HL-60 (cell line): ENCODE results near the gene GRIN2D.

Experiments used
- DNase-seq, 2 experiments: peaks; one replicate each; pipeline ENCODE4 v3.0.0-alpha.2; 2010 to 2020; ENCODE audit warnings: low read depth in 1 of 2, low spot score in 1 of 2
- H3K27ac ChIP-seq: fragments of 250-450 bp; sonication (Bioruptor Pico); replicated peaks from 2 replicates; pipeline ENCODE4 v1.5.1; 2020; ENCODE audit warnings: mild to moderate bottlenecking, moderate library complexity
- H3K27me3 ChIP-seq: fragments of 250-450 bp; sonication (Bioruptor Pico); 2 replicates; pipeline ENCODE4 v1.5.1; 2021; ENCODE audit warnings: mild to moderate bottlenecking, moderate library complexity; ENCODE audit not compliant: insufficient read depth, poor library complexity, severe bottlenecking
- H3K4me3 ChIP-seq: replicated peaks from 2 replicates; pipeline ENCODE4 v1.5.1; 2011; ENCODE audit warnings: mild to moderate bottlenecking, control low read depth, low read length; ENCODE audit not compliant: insufficient read depth
- GABPA ChIP-seq: IDR thresholded peaks from 2 replicates; pipeline ENCODE4 v1.6.1; 2012; ENCODE audit warnings: low read depth
- POLR2AphosphoS5 ChIP-seq: IDR thresholded peaks from 2 replicates; pipeline ENCODE4 v1.6.1; 2012; ENCODE audit warnings: low read depth
- REST ChIP-seq: IDR thresholded peaks from 2 replicates; pipeline ENCODE4 v1.6.1; 2012; ENCODE audit warnings: low read depth; ENCODE audit not compliant: insufficient replicate concordance
- SPI1 ChIP-seq: IDR thresholded peaks from 2 replicates; pipeline ENCODE4 v1.6.1; 2012; ENCODE audit warnings: low read depth, mild to moderate bottlenecking, borderline replicate concordance
- TF ChIP-seq, protein P1 (sequence below): IDR thresholded peaks from one replicate; pipeline ENCODE4 v1.5.1; 2011; ENCODE audit warnings: low read length, control low read depth, inconsistent platforms; ENCODE audit not compliant: insufficient read depth

GRIN2D gene

DNA sequence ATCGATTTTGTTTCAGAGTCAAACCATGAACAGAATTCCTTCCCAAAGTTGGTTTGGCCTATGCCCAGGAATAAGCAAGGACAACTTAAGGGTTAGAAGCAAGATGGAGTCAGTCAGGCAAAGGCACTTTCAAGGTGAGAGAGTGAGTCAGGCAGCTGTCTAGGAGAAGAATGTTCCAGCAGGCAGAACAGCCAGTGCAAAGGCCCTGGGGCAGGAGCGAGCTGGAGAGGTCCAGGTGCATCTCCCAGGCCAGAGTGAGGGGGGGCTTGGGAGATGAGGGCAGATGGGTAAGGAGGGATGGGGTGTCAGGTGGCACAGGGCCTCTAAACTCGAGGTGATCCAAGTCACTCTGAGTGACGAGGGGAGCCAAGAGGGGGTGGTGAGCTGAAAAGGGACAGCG is 43.1 kb downstream of the GRIN2D start:
- DNase-seq, result no peak
- TF ChIP-seq, protein P1, sequence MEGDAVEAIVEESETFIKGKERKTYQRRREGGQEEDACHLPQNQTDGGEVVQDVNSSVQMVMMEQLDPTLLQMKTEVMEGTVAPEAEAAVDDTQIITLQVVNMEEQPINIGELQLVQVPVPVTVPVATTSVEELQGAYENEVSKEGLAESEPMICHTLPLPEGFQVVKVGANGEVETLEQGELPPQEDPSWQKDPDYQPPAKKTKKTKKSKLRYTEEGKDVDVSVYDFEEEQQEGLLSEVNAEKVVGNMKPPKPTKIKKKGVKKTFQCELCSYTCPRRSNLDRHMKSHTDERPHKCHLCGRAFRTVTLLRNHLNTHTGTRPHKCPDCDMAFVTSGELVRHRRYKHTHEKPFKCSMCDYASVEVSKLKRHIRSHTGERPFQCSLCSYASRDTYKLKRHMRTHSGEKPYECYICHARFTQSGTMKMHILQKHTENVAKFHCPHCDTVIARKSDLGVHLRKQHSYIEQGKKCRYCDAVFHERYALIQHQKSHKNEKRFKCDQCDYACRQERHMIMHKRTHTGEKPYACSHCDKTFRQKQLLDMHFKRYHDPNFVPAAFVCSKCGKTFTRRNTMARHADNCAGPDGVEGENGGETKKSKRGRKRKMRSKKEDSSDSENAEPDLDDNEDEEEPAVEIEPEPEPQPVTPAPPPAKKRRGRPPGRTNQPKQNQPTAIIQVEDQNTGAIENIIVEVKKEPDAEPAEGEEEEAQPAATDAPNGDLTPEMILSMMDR, result no peak
- TF ChIP-seq GABPA, result no peak
- TF ChIP-seq REST, result no peak
- TF ChIP-seq POLR2AphosphoS5, result no peak
- TF ChIP-seq SPI1, result no peak
- Histone ChIP-seq H3K4me3 (no peak overlapping the region), H3K27ac (no peak overlapping the region), H3K27me3 (peaks cover 3% of the 10 kb centered on the region)

DNA sequence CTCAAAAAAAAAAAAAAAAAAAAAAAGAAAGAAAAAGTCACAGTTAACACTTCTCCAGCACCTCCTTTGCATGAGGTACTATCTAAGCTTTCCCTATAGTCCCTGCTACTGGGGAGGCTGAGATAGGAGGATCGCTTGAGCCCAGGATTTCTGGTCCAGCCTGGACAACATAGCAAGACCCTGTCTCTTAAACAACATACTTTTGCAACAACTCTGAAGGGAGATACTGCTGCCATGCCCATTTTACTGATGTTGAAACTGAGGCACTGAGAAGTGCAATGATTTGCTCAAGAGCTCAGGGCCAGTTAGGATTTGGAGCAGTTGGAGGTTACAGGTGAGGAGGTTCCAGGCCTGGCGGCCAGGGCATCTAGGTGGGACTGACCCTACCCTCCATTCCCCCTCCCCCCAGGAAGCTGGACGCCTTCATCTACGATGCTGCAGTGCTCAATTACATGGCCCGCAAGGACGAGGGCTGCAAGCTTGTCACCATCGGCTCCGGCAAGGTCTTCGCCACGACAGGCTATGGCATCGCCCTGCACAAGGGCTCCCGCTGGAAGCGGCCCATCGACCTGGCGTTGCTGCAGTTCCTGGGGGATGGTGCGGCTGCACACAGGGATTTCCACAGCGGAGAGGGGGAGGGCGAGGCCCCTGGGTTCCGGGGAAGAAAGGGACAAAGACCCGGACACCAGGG is 48.0 kb downstream of the GRIN2D start:
- Histone ChIP-seq H3K27me3 (peaks cover 17% of the 10 kb centered on the region), H3K27ac (no peak overlapping the region), H3K4me3 (no peak overlapping the region)
- TF ChIP-seq REST, result no peak
- TF ChIP-seq, protein P1, result no peak
- no peak for TF ChIP-seq POLR2AphosphoS5
- TF ChIP-seq GABPA, result no peak
- no peak for TF ChIP-seq SPI1
- no peak for DNase-seq

GRCh38 chr19:48442116-48443035 is 48.9 kb downstream of the GRIN2D start:
- no peak for DNase-seq
- Histone ChIP-seq H3K27me3 (peaks cover 17% of the 10 kb centered on the region), H3K27ac (no peak overlapping the region)

More at GRCh38 chr19:48442116-48443035, 48.9 kb downstream of the GRIN2D start:
- H3K4me3 ChIP-seq, result no peak overlapping the region
- no peak for TF ChIP-seq POLR2AphosphoS5
- no peak for TF ChIP-seq GABPA
- no peak for TF ChIP-seq SPI1
- TF ChIP-seq REST, result no peak
- TF ChIP-seq, protein P1, result no peak
